Stimulated activated naive B cell treated with anti-CD40 and anti-IgM and Interleukin-4, amounts not matched to agents 10 μg/mL and 1 μg/mL and 100 μg/mL, for 72 hours (primary cell): ENCODE data around the gene ALK.

ENCODE experiments used
- ATAC-seq, 2 donors: fragments of 150-1000 bp; cut with Tn5 transposase; replicated peaks; 2 replicates each; pipeline ENCODE4 v1.10.0; 2021; ENCODE audit warnings: moderate library complexity in 1 of 2
- DNase-seq: peaks from one replicate; pipeline ENCODE4 v3.0.0; 2021
- H3K27ac Mint-ChIP-seq: one replicate; pipeline ENCODE4 v1.8.0; 2022; ENCODE audit warnings: mild to moderate bottlenecking, mixed read lengths
- H3K27me3 Mint-ChIP-seq, 2 donors: one replicate each; pipeline ENCODE4 v1.8.0; 2022; ENCODE audit warnings: mixed read lengths in 2 of 2
- H3K36me3 Mint-ChIP-seq, 2 donors: one replicate each; pipeline ENCODE4 v1.8.0; 2022; ENCODE audit warnings: mixed read lengths in 2 of 2, mild to moderate bottlenecking in 1 of 2
- H3K4me1 Mint-ChIP-seq, 2 donors: one replicate each; pipeline ENCODE4 v1.8.0; 2022; ENCODE audit warnings: mixed read lengths in 2 of 2, mild to moderate bottlenecking in 1 of 2
- H3K4me3 Mint-ChIP-seq, 2 donors: one replicate each; pipeline ENCODE4 v1.8.0; 2022; ENCODE audit warnings: mild to moderate bottlenecking in 2 of 2, mixed read lengths in 2 of 2, moderate library complexity in 1 of 2
- H3K9me3 Mint-ChIP-seq, 2 donors: one replicate each; pipeline ENCODE4 v1.8.0; 2022; ENCODE audit warnings: mixed read lengths in 2 of 2, mild to moderate bottlenecking in 1 of 2

The ALK gene

GRCh38 chr2:29620890-29621289 is 300.5 kb downstream of the ALK start:
- DNase-seq: no peak
- no peak for ATAC-seq
- no peak overlapping the region for H3K27ac Mint-ChIP-seq
- no peaks in the 10 kb centered on the region for H3K4me1 Mint-ChIP-seq
- peaks cover 4 to 12% of the 10 kb centered on the region in 2 donors for H3K27me3 Mint-ChIP-seq
- peaks cover 3 to 8% of the 10 kb centered on the region in 2 donors for H3K9me3 Mint-ChIP-seq
- peaks cover 0 to 1% of the 10 kb centered on the region in 2 donors for H3K36me3 Mint-ChIP-seq
- no peak overlapping the region for H3K4me3 Mint-ChIP-seq

DNA sequence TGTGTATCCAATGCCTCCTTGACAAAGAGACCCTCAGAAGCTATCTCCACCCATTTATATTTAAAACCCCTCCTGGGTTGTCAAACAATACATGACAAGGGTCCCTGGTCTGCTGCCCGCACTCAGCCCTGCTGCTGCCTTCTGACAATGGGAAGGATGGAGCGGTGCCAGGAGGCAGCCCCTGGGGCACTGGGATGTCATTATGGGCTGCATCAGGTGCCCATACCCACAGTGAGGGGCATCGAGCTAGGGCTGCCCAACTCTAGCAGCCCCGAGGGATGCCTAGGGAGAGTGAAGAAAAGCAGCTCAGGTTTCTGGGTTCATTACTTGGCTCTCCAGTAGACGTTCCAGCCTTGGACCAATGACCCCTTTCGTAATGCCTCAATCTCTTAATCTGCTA is 301.7 kb downstream of the ALK start:
- Mint-ChIP-seq H3K27ac (no peak overlapping the region), H3K4me3 (no peak overlapping the region), H3K36me3 (peaks cover 0 to 1% of the 10 kb centered on the region in 2 donors), H3K9me3 (peaks cover 5 to 8% of the 10 kb centered on the region in 2 donors), H3K27me3 (peaks cover 5 to 20% of the 10 kb centered on the region in 2 donors), H3K4me1 (no peaks in the 10 kb centered on the region)
- ATAC-seq: no peak
- DNase-seq: no peak

DNA sequence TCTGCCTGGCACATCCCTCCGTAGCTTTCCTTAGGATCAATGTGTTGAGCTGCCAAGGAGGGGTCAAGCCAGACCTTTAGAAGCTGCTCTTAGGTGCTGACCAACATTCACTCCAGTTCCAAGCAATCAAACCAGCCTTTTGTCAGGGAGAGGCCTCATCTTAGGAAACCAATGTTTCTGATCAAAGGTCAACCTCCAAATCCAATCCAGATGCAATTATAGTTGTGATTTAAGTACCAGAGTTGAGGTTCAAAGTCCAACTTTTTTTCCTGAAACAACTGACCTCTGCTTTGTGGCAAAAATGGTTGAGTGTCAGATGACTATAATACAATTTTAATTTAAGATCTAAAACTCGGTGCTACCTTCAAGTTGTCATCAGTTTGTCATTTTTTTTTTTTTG is 303.4 kb downstream of the ALK start:
- peaks cover 0 to 1% of the 10 kb centered on the region in 2 donors for H3K36me3 Mint-ChIP-seq
- H3K4me1 Mint-ChIP-seq: no peaks in the 10 kb centered on the region
- no peak overlapping the region for H3K4me3 Mint-ChIP-seq
- H3K27me3 Mint-ChIP-seq: peaks cover 5 to 21% of the 10 kb centered on the region in 2 donors
- DNase-seq: no peak
- no peak overlapping the region for H3K27ac Mint-ChIP-seq
- no peak for ATAC-seq
- H3K9me3 Mint-ChIP-seq: peaks cover 5 to 8% of the 10 kb centered on the region in 2 donors

DNA sequence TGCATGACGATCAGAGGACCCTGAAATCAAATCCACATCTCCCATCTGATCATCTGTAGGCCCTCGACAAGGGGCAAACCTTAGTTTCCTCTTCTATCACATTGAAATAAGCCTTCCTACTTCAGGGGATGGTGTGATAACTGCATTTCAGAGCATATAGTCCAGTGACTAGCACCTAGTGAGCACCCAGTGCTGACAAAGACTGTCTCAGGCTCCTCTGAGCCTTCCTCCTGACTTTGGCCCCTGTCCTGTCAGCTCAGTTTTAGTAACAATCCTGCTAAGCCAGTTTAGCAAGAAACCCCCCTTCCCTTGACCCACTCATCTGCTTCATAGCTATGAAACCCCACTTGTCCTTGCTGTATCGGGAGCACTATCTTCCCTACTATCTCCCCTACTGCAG is 304.0 kb downstream of the ALK start:
- peaks cover 5 to 21% of the 10 kb centered on the region in 2 donors for H3K27me3 Mint-ChIP-seq
- H3K36me3 Mint-ChIP-seq: peaks cover 0 to 1% of the 10 kb centered on the region in 2 donors
- ATAC-seq (no peak), DNase-seq (no peak)
- no peak overlapping the region for H3K4me3 Mint-ChIP-seq
- H3K27ac Mint-ChIP-seq: no peak overlapping the region
- H3K4me1 Mint-ChIP-seq: no peaks in the 10 kb centered on the region
- H3K9me3 Mint-ChIP-seq: peaks cover 4 to 5% of the 10 kb centered on the region in 2 donors

GRCh38 chr2:29616569-29616968 is 304.8 kb downstream of the ALK start:
- no peak for ATAC-seq
- DNase-seq: no peak
- Mint-ChIP-seq H3K4me1 (no peaks in the 10 kb centered on the region), H3K27me3 (peaks cover 9 to 21% of the 10 kb centered on the region in 2 donors), H3K27ac (no peak overlapping the region), H3K36me3 (peaks cover 0 to 1% of the 10 kb centered on the region in 2 donors), H3K9me3 (peaks cover 4 to 6% of the 10 kb centered on the region in 2 donors), H3K4me3 (no peak overlapping the region)

DNA sequence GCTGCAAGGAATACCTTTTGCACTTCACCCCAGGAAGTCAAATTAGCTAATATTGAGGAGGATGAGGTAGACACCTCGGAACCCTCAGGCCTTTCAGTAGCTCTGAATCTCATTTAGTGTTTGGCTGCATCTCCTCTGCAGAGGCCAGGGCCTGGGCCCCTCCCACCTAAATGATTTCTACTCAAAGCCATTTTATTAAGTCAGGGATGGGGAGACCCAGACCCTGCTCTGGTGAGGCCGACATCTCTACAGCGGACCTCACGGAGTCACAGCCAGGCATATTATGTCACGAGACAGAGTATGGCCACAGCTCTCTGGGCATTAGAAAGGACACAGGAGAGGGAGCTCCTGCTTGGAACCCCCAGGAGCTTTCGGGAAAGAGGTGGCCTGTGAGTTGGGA is 305.5 kb downstream of the ALK start:
- H3K27ac Mint-ChIP-seq: no peak overlapping the region
- peaks cover 0 to 1% of the 10 kb centered on the region in 2 donors for H3K36me3 Mint-ChIP-seq
- no peaks in the 10 kb centered on the region for H3K4me1 Mint-ChIP-seq
- DNase-seq: no peak
- H3K4me3 Mint-ChIP-seq: no peak overlapping the region
- no peak for ATAC-seq
- peaks cover 9 to 21% of the 10 kb centered on the region in 2 donors for H3K27me3 Mint-ChIP-seq
- H3K9me3 Mint-ChIP-seq: peaks cover 4 to 6% of the 10 kb centered on the region in 2 donors

DNA sequence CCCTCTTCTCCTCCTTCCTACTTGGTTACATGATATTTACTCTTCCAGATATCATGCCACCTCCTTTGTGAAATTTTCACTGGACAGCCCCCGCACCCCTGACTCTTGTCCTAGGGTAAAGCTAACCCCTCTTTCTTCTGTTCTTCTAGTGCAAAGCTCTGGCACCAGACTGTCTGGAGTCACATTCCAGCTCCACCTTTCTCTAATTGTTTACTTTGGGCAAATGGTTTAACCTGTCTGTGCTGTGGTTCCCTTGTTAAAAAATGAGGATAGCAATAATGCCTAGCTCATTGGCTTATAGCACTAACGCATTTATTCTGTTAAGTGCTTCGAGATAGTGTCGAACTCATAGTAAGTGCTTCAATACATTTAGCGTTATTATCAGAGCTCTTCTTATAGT is 306.2 kb downstream of the ALK start:
- Mint-ChIP-seq H3K27ac (no peak overlapping the region), H3K4me3 (no peak overlapping the region), H3K27me3 (peaks cover 9 to 21% of the 10 kb centered on the region in 2 donors), H3K9me3 (peaks cover 4 to 6% of the 10 kb centered on the region in 2 donors), H3K4me1 (no peaks in the 10 kb centered on the region), H3K36me3 (peaks cover 0 to 1% of the 10 kb centered on the region in 2 donors)
- ATAC-seq (no peak), DNase-seq (no peak)

DNA sequence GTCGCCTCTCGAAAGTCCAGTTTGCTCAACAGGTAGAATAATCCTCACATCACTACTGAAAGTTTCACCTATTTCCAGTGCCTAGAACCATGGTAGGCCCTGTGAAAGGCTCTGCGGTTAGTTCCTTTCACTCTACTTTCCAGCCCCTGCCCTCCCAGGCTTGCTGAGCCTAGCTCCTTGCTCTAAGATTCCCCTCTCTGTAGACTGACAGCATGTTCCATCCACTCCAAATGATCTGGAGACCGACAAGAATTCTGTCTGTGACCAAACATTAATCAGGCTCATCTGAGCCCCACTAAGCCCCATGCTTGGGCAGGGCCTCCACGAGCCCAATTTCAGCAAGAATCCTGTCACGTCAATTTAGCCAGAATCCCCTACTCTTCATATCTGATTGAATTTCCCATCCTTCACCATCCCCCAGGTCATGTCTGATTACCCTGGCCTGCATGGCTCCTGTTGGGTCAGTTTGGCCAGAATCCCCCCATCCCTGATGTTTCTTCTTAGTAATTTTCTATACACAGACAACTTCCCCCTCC is 307.0 kb downstream of the ALK start:
- H3K36me3 Mint-ChIP-seq: peaks cover 0 to 1% of the 10 kb centered on the region in 2 donors
- no peak overlapping the region for H3K4me3 Mint-ChIP-seq
- peaks cover 2 to 6% of the 10 kb centered on the region in 2 donors for H3K9me3 Mint-ChIP-seq
- no peak overlapping the region for H3K27ac Mint-ChIP-seq
- H3K27me3 Mint-ChIP-seq: peaks cover 9 to 21% of the 10 kb centered on the region in 2 donors
- ATAC-seq (no peak), DNase-seq (no peak)
- H3K4me1 Mint-ChIP-seq: no peaks in the 10 kb centered on the region

DNA sequence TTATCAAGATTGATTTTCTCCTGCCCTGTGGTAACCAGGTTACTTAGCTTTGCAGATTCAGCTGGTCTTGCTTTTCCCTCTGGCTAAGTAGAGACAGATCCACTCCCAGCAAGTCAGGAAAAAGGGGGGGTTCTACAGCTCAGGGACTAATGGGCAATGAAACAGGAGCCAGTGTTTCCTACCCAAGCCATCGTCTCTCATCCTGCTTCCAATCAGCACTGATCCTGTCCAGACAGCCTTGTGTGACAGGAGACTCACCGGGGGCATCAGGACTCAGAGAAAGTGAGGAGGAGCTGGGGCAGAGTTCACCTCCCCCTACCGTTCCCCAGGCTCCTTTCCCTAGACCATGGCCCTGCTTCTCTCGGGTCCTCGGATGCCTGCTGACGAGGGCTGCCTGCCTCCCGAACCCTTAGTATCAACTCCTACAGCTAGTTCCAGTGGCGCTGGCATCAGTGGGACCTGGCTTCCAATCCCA is 307.6 kb downstream of the ALK start:
- peaks cover 0 to 6% of the 10 kb centered on the region in 2 donors for H3K9me3 Mint-ChIP-seq
- H3K36me3 Mint-ChIP-seq: peaks cover 0 to 1% of the 10 kb centered on the region in 2 donors
- no peak for DNase-seq
- no peak overlapping the region for H3K4me3 Mint-ChIP-seq
- H3K27me3 Mint-ChIP-seq: peaks cover 9 to 21% of the 10 kb centered on the region in 2 donors
- no peak for ATAC-seq
- no peak overlapping the region for H3K27ac Mint-ChIP-seq
- H3K4me1 Mint-ChIP-seq: no peaks in the 10 kb centered on the region

DNA sequence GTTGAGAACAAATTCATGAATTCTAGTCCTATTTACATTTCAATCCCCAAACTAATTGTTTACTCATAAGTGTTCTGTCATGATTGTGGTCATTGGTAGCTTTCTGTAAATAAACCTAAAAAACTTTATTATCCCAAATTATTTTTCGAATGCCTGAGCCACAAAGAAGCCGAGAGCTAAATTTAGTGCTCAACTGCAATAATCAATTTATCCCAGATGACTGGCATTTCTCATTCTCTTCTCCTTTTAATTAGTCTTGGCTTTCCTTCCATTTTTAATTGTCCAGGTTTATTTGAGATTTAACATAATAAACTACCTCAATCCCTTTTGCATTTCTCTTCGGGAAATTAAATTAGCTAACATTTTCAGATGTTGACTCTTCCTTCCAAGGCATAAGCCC is 308.3 kb downstream of the ALK start:
- Mint-ChIP-seq H3K4me1 (no peaks in the 10 kb centered on the region), H3K27me3 (peaks cover 9 to 16% of the 10 kb centered on the region in 2 donors), H3K4me3 (no peak overlapping the region), H3K9me3 (peaks cover 0 to 4% of the 10 kb centered on the region in 2 donors), H3K36me3 (no peaks in the 10 kb centered on the region), H3K27ac (no peak overlapping the region)
- DNase-seq (no peak), ATAC-seq (no peak)

- ATAC-seq (no peak), DNase-seq (no peak)
- Mint-ChIP-seq H3K27me3 (peaks cover 9 to 16% of the 10 kb centered on the region in 2 donors), H3K36me3 (no peaks in the 10 kb centered on the region), H3K27ac (no peak overlapping the region), H3K9me3 (peaks cover 0 to 4% of the 10 kb centered on the region in 2 donors), H3K4me1 (no peaks in the 10 kb centered on the region), H3K4me3 (no peak overlapping the region)
Observed at GRCh38 chr2:29612568-29612967, 308.8 kb downstream of the ALK start.

- Mint-ChIP-seq H3K4me1 (no peaks in the 10 kb centered on the region), H3K4me3 (no peak overlapping the region), H3K27me3 (peaks cover 9 to 16% of the 10 kb centered on the region in 2 donors), H3K9me3 (peaks cover 0 to 4% of the 10 kb centered on the region in 2 donors), H3K36me3 (no peaks in the 10 kb centered on the region), H3K27ac (no peak overlapping the region)
- ATAC-seq: no peak
- DNase-seq: no peak
Observed at GRCh38 chr2:29611850-29612249, 309.5 kb downstream of the ALK start.

DNA sequence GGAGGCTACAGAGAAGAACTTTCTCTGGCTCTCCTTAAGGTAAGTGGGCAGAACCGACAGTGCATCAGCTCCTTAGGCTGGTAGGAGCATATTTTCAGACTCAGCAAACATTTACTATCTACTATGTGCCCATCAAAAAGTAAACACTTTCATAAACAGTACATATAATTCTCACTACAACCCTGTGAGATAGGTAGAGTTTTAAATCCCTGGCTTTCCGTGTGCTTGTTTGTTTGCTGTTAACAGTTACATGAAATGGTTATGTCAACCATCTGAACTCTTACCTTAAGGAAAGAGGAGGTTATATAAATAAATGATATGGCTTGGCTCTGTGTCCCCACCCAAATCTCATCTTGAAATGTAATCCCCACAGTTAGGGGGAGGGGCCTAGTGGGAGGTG is 310.1 kb downstream of the ALK start:
- H3K27ac Mint-ChIP-seq: no peak overlapping the region
- no peaks in the 10 kb centered on the region for H3K4me1 Mint-ChIP-seq
- H3K9me3 Mint-ChIP-seq: peaks cover 0 to 4% of the 10 kb centered on the region in 2 donors
- ATAC-seq (no peak), DNase-seq (no peak)
- H3K27me3 Mint-ChIP-seq: peaks cover 9 to 16% of the 10 kb centered on the region in 2 donors
- H3K36me3 Mint-ChIP-seq: no peaks in the 10 kb centered on the region
- no peak overlapping the region for H3K4me3 Mint-ChIP-seq

- DNase-seq (no peak), ATAC-seq (no peak)
- Mint-ChIP-seq H3K4me1 (no peaks in the 10 kb centered on the region), H3K9me3 (peaks cover 0 to 4% of the 10 kb centered on the region in 2 donors), H3K36me3 (no peaks in the 10 kb centered on the region), H3K27ac (no peak overlapping the region), H3K27me3 (peaks cover 4 to 16% of the 10 kb centered on the region in 2 donors), H3K4me3 (no peak overlapping the region)
Observed at GRCh38 chr2:29610569-29610968, 310.8 kb downstream of the ALK start.

DNA sequence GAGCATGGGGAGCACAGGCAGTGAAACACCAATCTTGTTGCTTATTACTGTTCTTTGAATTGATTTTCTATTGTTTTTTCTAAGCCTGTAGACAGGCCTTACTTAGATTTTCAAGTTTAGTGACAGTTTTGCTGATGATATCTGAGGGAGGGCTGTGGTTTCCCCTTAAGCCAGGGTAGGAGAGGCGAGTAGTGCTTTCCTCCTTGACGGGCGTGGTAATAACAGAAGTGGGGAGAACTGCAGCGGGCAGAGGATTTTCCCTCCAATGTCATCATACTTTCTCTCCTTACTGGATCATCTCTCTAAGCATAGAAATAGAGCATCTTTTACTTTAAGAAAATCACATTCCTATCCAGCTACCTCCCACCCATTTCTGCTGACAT is 314.4 kb downstream of the ALK start:
- Mint-ChIP-seq H3K4me3 (no peak overlapping the region), H3K9me3 (peaks cover 0 to 1% of the 10 kb centered on the region in 2 donors), H3K4me1 (no peaks in the 10 kb centered on the region), H3K36me3 (no peaks in the 10 kb centered on the region), H3K27ac (no peak overlapping the region), H3K27me3 (peaks cover 0 to under 1% of the 10 kb centered on the region in 2 donors)
- DNase-seq (no peak), ATAC-seq (peak; percentile 25 to 47)
